GM23338 (cell line): Measurements from ENCODE around the gene SLC6A8. TPM values are rescaled to one million over a fixed set of nuclear protein-coding genes. Genes with fewer than 3 reads are reported as not detected.

Experiments
- ATAC-seq: fragments of 200-7000 bp; cut with Tn5 transposase; 3 replicates; pipeline ENCODE4 v1.9.1; 2020
- DNase-seq: peaks from one replicate; pipeline ENCODE4 v3.0.0-alpha.2; 2015; ENCODE audit warnings: low spot score
- H2AFZ ChIP-seq: fragments of 200-600 bp; sonication (generic); 2 replicates; pipeline ENCODE4 v1.8.0; 2016; ENCODE audit warnings: antibody characterized with exemption, mild to moderate bottlenecking, moderate library complexity
- H3F3A ChIP-seq: fragments of 200-600 bp; sonication (generic); replicated peaks from 2 replicates; pipeline ENCODE4 v1.8.0; 2017; ENCODE audit warnings: antibody characterized with exemption, mixed run types, low read depth
- H3K27ac ChIP-seq: fragments of 200-600 bp; sonication (generic); 2 replicates; pipeline ENCODE4 v1.6.1; 2016; ENCODE audit warnings: low read depth
- H3K27me3 ChIP-seq: fragments of 200-600 bp; sonication (generic); 2 replicates; pipeline ENCODE4 v1.8.0; 2016; ENCODE audit warnings: mild to moderate bottlenecking, mixed run types, moderate library complexity; ENCODE audit not compliant: insufficient read depth
- H3K36me3 ChIP-seq: fragments of 200-600 bp; sonication (generic); 2 replicates; pipeline ENCODE4 v1.8.0; 2016; ENCODE audit warnings: mild to moderate bottlenecking; ENCODE audit not compliant: insufficient read depth
- H3K4me1 ChIP-seq: fragments of 200-600 bp; sonication (generic); 2 replicates; pipeline ENCODE4 v1.8.0; 2016; ENCODE audit warnings: mild to moderate bottlenecking, moderate library complexity; ENCODE audit not compliant: insufficient read depth
- H3K4me2 ChIP-seq: fragments of 200-600 bp; sonication (generic); 2 replicates; pipeline ENCODE4 v1.7.1; 2017; ENCODE audit warnings: mixed run types
- H3K4me3 ChIP-seq: fragments of 200-600 bp; sonication (generic); 2 replicates; pipeline ENCODE4 v1.6.1; 2016; ENCODE audit warnings: mixed run types
- H3K79me2 ChIP-seq: fragments of 200-600 bp; sonication (generic); replicated peaks from 2 replicates; pipeline ENCODE4 v1.8.0; 2017; ENCODE audit warnings: mild to moderate bottlenecking; ENCODE audit not compliant: insufficient read depth
- H3K9me2 ChIP-seq: fragments of 200-600 bp; sonication (generic); 2 replicates; pipeline ENCODE4 v1.8.0; 2017; ENCODE audit not compliant: insufficient read depth
- H4K20me1 ChIP-seq: fragments of 200-600 bp; sonication (generic); replicated peaks from 2 replicates; pipeline ENCODE4 v1.8.0; 2017; ENCODE audit warnings: mild to moderate bottlenecking; ENCODE audit not compliant: insufficient read depth
- H3K27ac Mint-ChIP-seq: 2 replicates; pipeline ENCODE4 v1.8.0; 2020; ENCODE audit warnings: inconsistent platforms, mild to moderate bottlenecking, moderate library complexity, mixed read lengths
- H3K27me3 Mint-ChIP-seq: 3 replicates; pipeline ENCODE4 v1.8.0; 2022; ENCODE audit warnings: low read depth, mild to moderate bottlenecking, moderate library complexity, mixed read lengths, inconsistent platforms; ENCODE audit not compliant: insufficient read depth, poor library complexity
- H3K36me3 Mint-ChIP-seq: 3 replicates; pipeline ENCODE4 v1.8.0; 2021; ENCODE audit warnings: low read depth, mild to moderate bottlenecking, inconsistent platforms, moderate library complexity, mixed read lengths
- H3K4me1 Mint-ChIP-seq: 3 replicates; pipeline ENCODE4 v1.8.0; 2020; ENCODE audit warnings: mild to moderate bottlenecking, inconsistent platforms, mixed read lengths
- H3K4me3 Mint-ChIP-seq: 3 replicates; pipeline ENCODE4 v1.8.0; 2021; ENCODE audit warnings: moderate library complexity, mild to moderate bottlenecking, inconsistent platforms, mixed read lengths
- H3K9me3 Mint-ChIP-seq: 3 replicates; pipeline ENCODE4 v1.8.0; 2020; ENCODE audit warnings: moderate library complexity, mild to moderate bottlenecking, inconsistent platforms, mixed read lengths
- CREB1 ChIP-seq: fragments of 250-450 bp; sonication (Bioruptor Pico); IDR thresholded peaks from 2 replicates; pipeline ENCODE4 v1.5.0; 2020; ENCODE audit warnings: low read depth, mild to moderate bottlenecking, moderate library complexity
- EZH2 ChIP-seq: fragments of 200-600 bp; sonication (generic); IDR thresholded peaks from one replicate; pipeline ENCODE4 v1.8.0; 2017; ENCODE audit warnings: antibody characterized with exemption, mild to moderate bottlenecking, low read depth; ENCODE audit not compliant: unreplicated experiment
- EZH2phosphoT487 ChIP-seq: fragments of 200-600 bp; sonication (generic); IDR thresholded peaks from one replicate; pipeline ENCODE4 v1.8.1; 2018; ENCODE audit warnings: antibody characterized with exemption; ENCODE audit not compliant: unreplicated experiment
- JUNB ChIP-seq: IDR thresholded peaks from one replicate; pipeline ENCODE4 v1.6.1; 2016; ENCODE audit warnings: antibody characterized with exemption; ENCODE audit not compliant: unreplicated experiment
- NANOG ChIP-seq: IDR thresholded peaks from 2 replicates; pipeline ENCODE4 v1.6.1; 2016; ENCODE audit warnings: antibody characterized with exemption, borderline replicate concordance
- POLR2AphosphoS5 ChIP-seq: IDR thresholded peaks from 2 replicates; pipeline ENCODE4 v1.6.1; 2016; ENCODE audit warnings: antibody characterized with exemption, low read depth
- STAT1 ChIP-seq: IDR thresholded peaks from one replicate; pipeline ENCODE4 v1.6.1; 2016; ENCODE audit warnings: antibody characterized with exemption; ENCODE audit not compliant: unreplicated experiment
- ZNF114 ChIP-seq: fragments of 250-450 bp; sonication (Bioruptor Pico); IDR thresholded peaks from 2 replicates; pipeline ENCODE4 v1.5.0; 2020; ENCODE audit warnings: mild to moderate bottlenecking, moderate library complexity
- ZNF331 ChIP-seq: fragments of 250-450 bp; sonication (Bioruptor Pico); IDR thresholded peaks from 2 replicates; pipeline ENCODE4 v1.5.0; 2020; ENCODE audit warnings: low read depth, mild to moderate bottlenecking, moderate library complexity
- polyA plus RNA-seq: library from polyadenylated mRNA; unstranded; fragments of >200 nt; fragmentation: Nextera tagmentation; extraction: Ambion mirVana; gene quantifications from 2 replicates; pipeline ENCODE4 v1.2.1, GENCODE V29; 2016
- total RNA-seq: library from RNA; depleted of rRNA; stranded (reverse); fragments of >200 nt; shearing (Covaris generic); gene quantifications from 2 replicates; pipeline ENCODE4 v1.2.3, GENCODE V29; 2014
- TF ChIP-seq, protein P1 (sequence below): IDR thresholded peaks from one replicate; pipeline ENCODE4 v1.6.1; 2018; ENCODE audit warnings: antibody characterized with exemption; ENCODE audit not compliant: unreplicated experiment
- TF ChIP-seq, protein P2 (sequence below), 2 experiments: fragments of 200-600 bp in 1 of 2; sonication (generic) in 1 of 2; conservative IDR thresholded peaks; 2 replicates each; pipeline versions ENCODE4 v1.5.1 to v1.6.1; 2016 to 2017; ENCODE audit warnings: antibody characterized with exemption in 2 of 2, low read depth in 2 of 2, mild to moderate bottlenecking in 2 of 2, moderate library complexity in 1 of 2
- TF ChIP-seq, protein P3 (sequence below): IDR thresholded peaks from 2 replicates; pipeline ENCODE4 v1.6.1; 2016; ENCODE audit warnings: antibody characterized with exemption
- TF ChIP-seq, protein P4 (sequence below): fragments of 250-450 bp; sonication (Bioruptor Pico); IDR thresholded peaks from 2 replicates; pipeline ENCODE4 v1.5.0; 2020; ENCODE audit warnings: mild to moderate bottlenecking, moderate library complexity

Gene SLC6A8
- total and polyA plus RNA-seq, 2 experiments from 2014 or later: 19.5 to 68.6 TPM

DNA sequence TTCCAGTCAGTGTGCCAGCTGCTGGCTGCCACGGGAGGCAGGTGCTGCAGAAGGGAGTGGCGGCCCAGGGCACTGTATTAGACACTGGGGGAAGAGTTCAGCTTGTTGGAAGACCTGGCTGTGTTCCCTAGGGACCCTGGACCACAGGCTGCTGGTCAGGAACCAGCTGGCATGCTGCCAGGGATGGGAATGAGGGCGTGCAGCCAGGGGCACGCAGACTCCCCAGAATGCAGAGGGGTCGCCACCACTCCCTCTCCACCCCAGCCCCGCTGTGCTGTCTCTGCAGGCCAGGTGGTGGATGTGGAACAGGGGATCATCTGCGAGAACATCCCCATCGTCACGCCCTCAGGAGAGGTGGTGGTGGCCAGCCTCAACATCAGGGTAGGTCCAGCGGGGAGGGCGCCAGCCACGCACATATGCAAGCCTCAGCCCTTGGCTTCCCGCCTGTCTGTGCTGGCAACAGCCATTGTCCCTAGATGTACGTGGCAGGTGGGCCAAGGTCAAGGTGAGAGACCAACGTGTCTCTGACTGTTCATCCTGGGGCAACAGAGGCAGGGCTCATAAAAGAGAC is 49.2 kb downstream of the SLC6A8 start:
- H2AFZ ChIP-seq: no peak overlapping the region
- no peak overlapping the region for H3K27ac ChIP-seq
- no peaks in the 10 kb centered on the region for H3K36me3 ChIP-seq
- H3K4me1 ChIP-seq: no peaks in the 10 kb centered on the region
- Mint-ChIP-seq H3K27ac (no peak overlapping the region), H3K36me3 (peaks cover 3% of the 10 kb centered on the region; the same call in 1 of the 3 replicates), H3K27me3 (peaks cover 5% of the 10 kb centered on the region), H3K9me3 (no peaks in the 10 kb centered on the region), H3K4me1 (peaks cover 7% of the 10 kb centered on the region), H3K4me3 (no peak overlapping the region)
- H3K4me3 ChIP-seq: no peak overlapping the region
- no peak overlapping the region for H3K4me2 ChIP-seq
- DNase-seq (no peak), ATAC-seq (no peak)
- H4K20me1 ChIP-seq: no peaks in the 10 kb centered on the region
- H3K9me2 ChIP-seq: no peaks in the 10 kb centered on the region
- TF ChIP-seq, protein P1, sequence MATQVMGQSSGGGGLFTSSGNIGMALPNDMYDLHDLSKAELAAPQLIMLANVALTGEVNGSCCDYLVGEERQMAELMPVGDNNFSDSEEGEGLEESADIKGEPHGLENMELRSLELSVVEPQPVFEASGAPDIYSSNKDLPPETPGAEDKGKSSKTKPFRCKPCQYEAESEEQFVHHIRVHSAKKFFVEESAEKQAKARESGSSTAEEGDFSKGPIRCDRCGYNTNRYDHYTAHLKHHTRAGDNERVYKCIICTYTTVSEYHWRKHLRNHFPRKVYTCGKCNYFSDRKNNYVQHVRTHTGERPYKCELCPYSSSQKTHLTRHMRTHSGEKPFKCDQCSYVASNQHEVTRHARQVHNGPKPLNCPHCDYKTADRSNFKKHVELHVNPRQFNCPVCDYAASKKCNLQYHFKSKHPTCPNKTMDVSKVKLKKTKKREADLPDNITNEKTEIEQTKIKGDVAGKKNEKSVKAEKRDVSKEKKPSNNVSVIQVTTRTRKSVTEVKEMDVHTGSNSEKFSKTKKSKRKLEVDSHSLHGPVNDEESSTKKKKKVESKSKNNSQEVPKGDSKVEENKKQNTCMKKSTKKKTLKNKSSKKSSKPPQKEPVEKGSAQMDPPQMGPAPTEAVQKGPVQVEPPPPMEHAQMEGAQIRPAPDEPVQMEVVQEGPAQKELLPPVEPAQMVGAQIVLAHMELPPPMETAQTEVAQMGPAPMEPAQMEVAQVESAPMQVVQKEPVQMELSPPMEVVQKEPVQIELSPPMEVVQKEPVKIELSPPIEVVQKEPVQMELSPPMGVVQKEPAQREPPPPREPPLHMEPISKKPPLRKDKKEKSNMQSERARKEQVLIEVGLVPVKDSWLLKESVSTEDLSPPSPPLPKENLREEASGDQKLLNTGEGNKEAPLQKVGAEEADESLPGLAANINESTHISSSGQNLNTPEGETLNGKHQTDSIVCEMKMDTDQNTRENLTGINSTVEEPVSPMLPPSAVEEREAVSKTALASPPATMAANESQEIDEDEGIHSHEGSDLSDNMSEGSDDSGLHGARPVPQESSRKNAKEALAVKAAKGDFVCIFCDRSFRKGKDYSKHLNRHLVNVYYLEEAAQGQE: no peak
- TF ChIP-seq STAT1: no peak
- TF ChIP-seq, protein P2, sequence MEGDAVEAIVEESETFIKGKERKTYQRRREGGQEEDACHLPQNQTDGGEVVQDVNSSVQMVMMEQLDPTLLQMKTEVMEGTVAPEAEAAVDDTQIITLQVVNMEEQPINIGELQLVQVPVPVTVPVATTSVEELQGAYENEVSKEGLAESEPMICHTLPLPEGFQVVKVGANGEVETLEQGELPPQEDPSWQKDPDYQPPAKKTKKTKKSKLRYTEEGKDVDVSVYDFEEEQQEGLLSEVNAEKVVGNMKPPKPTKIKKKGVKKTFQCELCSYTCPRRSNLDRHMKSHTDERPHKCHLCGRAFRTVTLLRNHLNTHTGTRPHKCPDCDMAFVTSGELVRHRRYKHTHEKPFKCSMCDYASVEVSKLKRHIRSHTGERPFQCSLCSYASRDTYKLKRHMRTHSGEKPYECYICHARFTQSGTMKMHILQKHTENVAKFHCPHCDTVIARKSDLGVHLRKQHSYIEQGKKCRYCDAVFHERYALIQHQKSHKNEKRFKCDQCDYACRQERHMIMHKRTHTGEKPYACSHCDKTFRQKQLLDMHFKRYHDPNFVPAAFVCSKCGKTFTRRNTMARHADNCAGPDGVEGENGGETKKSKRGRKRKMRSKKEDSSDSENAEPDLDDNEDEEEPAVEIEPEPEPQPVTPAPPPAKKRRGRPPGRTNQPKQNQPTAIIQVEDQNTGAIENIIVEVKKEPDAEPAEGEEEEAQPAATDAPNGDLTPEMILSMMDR (conservative IDR thresholded peaks at IDR 0.05; ENCODE audit: low read depth in 2 of 2): no peak
- TF ChIP-seq EZH2phosphoT487: no peak
- no peak for TF ChIP-seq ZNF331 (CRISPR knock-in tag)
- TF ChIP-seq NANOG: no peak
- TF ChIP-seq JUNB: no peak
- TF ChIP-seq, protein P3, sequence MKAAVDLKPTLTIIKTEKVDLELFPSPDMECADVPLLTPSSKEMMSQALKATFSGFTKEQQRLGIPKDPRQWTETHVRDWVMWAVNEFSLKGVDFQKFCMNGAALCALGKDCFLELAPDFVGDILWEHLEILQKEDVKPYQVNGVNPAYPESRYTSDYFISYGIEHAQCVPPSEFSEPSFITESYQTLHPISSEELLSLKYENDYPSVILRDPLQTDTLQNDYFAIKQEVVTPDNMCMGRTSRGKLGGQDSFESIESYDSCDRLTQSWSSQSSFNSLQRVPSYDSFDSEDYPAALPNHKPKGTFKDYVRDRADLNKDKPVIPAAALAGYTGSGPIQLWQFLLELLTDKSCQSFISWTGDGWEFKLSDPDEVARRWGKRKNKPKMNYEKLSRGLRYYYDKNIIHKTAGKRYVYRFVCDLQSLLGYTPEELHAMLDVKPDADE: no peak
- TF ChIP-seq, protein P4, sequence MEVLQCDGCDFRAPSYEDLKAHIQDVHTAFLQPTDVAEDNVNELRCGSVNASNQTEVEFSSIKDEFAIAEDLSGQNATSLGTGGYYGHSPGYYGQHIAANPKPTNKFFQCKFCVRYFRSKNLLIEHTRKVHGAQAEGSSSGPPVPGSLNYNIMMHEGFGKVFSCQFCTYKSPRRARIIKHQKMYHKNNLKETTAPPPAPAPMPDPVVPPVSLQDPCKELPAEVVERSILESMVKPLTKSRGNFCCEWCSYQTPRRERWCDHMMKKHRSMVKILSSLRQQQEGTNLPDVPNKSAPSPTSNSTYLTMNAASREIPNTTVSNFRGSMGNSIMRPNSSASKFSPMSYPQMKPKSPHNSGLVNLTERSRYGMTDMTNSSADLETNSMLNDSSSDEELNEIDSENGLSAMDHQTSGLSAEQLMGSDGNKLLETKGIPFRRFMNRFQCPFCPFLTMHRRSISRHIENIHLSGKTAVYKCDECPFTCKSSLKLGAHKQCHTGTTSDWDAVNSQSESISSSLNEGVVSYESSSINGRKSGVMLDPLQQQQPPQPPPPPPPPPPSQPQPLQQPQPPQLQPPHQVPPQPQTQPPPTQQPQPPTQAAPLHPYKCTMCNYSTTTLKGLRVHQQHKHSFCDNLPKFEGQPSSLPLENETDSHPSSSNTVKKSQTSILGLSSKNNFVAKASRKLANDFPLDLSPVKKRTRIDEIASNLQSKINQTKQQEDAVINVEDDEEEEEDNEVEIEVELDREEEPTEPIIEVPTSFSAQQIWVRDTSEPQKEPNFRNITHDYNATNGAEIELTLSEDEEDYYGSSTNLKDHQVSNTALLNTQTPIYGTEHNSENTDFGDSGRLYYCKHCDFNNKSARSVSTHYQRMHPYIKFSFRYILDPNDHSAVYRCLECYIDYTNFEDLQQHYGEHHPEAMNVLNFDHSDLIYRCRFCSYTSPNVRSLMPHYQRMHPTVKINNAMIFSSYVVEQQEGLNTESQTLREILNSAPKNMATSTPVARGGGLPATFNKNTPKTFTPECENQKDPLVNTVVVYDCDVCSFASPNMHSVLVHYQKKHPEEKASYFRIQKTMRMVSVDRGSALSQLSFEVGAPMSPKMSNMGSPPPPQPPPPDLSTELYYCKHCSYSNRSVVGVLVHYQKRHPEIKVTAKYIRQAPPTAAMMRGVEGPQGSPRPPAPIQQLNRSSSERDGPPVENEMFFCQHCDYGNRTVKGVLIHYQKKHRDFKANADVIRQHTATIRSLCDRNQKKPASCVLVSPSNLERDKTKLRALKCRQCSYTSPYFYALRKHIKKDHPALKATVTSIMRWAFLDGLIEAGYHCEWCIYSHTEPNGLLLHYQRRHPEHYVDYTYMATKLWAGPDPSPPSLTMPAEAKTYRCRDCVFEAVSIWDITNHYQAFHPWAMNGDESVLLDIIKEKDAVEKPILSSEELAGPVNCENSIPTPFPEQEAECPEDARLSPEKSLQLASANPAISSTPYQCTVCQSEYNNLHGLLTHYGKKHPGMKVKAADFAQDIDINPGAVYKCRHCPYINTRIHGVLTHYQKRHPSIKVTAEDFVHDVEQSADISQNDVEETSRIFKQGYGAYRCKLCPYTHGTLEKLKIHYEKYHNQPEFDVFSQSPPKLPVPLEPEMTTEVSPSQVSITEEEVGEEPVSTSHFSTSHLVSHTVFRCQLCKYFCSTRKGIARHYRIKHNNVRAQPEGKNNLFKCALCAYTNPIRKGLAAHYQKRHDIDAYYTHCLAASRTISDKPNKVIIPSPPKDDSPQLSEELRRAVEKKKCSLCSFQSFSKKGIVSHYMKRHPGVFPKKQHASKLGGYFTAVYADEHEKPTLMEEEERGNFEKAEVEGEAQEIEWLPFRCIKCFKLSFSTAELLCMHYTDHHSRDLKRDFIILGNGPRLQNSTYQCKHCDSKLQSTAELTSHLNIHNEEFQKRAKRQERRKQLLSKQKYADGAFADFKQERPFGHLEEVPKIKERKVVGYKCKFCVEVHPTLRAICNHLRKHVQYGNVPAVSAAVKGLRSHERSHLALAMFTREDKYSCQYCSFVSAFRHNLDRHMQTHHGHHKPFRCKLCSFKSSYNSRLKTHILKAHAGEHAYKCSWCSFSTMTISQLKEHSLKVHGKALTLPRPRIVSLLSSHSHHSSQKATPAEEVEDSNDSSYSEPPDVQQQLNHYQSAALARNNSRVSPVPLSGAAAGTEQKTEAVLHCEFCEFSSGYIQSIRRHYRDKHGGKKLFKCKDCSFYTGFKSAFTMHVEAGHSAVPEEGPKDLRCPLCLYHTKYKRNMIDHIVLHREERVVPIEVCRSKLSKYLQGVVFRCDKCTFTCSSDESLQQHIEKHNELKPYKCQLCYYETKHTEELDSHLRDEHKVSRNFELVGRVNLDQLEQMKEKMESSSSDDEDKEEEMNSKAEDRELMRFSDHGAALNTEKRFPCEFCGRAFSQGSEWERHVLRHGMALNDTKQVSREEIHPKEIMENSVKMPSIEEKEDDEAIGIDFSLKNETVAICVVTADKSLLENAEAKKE (CRISPR knock-in tag): no peak
- TF ChIP-seq EZH2: no peak
- TF ChIP-seq ZNF114 (CRISPR knock-in tag): no peak
- TF ChIP-seq POLR2AphosphoS5: no peak
- no peak for TF ChIP-seq CREB1 (CRISPR knock-in tag)
- H3F3A ChIP-seq: no peaks in the 10 kb centered on the region
- H3K27me3 ChIP-seq: no peaks in the 10 kb centered on the region
- no peaks in the 10 kb centered on the region for H3K79me2 ChIP-seq
